Measurements from ENCODE around the gene MYMX.

DNA sequence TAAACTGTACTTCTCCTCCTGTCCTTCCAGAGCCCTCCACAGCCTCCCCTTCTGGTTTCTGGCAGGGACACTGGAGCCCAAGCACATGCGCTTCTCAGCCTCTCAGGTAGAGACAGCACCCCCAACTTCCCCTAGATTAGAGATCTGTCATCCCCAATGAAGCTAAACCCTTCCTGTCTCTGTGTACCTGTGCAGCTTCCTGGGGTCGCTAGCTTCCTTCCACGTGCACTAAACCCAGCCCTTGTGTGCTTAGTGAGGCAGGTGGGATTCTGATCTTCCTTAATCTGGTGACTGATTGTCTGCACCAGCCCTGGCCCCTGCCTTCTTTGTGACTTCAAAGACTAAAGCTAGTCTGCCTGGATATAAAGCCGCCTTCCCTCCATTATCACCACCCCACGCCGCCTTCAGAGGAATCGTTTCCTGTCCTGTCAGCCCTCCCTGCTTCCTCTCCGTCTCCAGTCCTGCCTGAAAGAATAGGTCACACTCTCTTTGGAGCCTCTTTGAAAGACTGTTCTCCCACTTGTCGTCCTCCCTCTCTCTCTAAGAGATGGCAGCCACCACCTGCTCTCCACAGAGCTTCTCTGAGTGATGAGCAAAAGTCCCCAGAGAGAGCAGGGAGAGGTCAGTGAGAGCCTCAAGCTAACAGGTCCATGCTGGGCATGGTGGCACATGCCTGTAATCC, 30.6 kb upstream of the MYMX start:
- no peak for TF ChIP-seq CTCF (IDR thresholded peaks at IDR 0.05; ENCODE audit: low read depth, low read length)
- TF ChIP-seq POLR2A (IDR thresholded peaks at IDR 0.05; ENCODE audit: extremely low read depth, insufficient read length): no peak

Data from NB4 (cell line).